Measurements from ENCODE around the gene DDN.

The DDN gene

DNA sequence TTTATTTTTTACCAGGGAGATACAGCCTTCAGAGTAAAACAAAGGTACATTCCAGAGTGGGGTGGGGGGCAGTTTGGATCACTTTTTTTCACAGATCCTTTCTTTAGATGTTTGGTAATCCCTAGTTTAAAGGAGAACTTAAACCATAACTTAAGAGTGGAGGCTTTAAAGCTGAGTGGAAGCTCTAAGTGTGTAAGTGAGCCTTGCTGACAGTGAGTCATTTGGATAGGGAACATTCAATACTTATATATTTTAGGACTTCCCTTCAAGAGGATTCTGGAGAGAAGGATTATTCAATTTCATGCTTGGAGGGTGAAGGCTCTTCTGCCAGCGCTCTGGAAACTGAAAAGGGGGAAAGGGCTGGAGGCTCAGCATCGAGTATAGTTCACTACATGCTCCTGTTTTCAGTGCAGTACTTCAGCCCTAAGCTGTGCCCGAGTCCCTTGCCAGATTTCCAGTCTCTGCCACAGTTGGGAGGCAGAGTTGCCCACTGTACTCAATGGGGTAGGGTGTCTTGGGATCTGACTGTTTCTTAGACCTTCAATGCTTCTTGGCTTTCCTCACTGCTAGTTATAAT is 11.0 kb upstream of the DDN start:
- DNase-seq: no peak

- DNase-seq: no peak
Measured at GRCh38 chr12:49008943-49009342, 9.8 kb upstream of the DDN start.

- no peak for DNase-seq
Measured at GRCh38 chr12:49000346-49000745, 1.2 kb upstream of the DDN start.

GRCh38 chr12:48998497-48999353 is 450 bp downstream of the DDN start:
- DNase-seq: no peak

- DNase-seq: no peak
Measured at GRCh38 chr12:48997719-48998496, 1.3 kb downstream of the DDN start.

DNA sequence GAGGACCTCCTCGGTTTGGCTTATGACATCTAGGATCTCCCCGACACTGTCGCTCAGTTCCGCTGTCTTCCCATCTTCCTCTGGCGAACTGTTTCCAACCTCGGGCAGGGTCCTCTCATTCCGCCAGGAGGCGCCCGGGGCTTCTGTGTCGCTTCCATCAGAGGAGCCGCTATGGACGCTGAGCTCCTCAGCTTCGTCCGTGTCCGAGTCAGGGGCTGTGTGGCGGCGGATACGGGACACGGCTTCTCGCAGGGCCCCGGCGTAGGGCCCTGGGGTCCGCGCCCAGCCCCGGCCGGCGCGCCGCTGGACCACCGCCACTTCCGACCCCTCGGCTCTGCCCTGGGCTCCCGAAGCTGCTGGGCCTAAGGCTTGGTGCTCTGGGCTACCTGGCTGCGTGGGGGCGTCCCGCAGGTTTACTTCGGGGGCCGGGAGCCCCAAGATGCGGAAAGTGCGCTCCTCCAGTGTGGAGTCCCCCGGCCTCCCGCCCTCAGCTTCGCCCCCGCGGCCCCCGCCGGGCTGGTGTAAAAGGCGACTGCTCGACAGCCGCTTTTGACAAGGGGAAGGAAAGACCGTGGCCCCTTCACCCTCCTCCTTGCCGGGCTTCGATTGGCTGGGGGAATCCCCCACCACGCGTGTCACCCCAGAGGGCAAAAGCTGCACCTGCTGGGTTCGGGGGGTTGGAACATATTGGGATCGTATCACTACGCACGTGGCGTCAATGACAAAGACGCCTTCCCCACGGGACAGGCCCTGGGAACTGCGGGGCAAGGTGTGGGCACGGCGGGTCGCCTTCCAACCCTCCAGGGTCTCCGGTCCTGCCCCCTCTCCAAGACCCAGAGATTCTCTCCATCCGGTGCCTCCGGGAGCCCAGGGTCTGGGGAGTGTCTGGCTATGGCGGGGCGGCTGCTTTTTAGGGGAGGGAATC is 2.1 kb downstream of the DDN start:
- no peak for DNase-seq

DNA sequence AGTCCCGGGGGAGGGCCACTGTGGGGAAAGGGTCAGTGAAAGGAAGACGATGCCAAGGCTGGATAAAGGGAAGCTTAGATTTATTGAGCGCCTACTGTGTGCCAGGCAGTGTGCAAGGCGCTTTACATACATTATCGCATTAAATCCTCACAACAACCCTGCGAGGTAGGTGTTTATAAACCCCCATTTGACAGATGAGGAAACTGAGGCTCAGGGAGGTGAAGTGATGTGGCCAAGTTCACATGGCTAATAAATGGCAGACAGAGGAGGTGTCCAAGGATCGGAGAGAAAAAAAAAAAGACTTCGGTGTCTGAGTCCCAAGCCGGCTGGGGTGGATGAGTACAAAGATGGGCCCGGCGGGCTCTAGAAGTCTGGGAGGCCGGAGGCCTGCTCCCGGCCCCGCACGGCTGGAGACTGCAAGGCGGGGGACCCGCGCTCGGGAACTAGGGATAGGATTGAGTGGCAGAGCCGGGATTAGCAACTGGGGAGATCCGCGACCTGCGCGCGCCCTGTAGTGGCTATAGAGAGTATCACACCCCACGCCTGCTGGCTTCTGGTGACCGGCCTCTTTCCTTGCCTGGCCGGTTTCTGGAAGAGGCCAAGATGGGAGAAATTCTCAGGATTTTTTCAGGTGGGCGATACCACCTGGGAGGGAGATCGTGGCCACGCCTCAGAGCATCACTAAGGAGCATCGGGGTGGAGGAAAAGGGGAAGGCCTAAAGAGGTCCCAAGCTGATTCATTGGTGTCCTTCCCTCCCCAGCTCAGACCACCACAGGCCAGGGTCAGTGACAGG is 3.9 kb downstream of the DDN start:
- DNase-seq: peak; percentile 68

GRCh38 chr12:48994224-48995085 is 4.7 kb downstream of the DDN start:
- DNase-seq: no peak

GRCh38 chr12:48993787-48994186 is 5.4 kb downstream of the DDN start:
- DNase-seq: no peak

- DNase-seq: no peak
Measured at GRCh38 chr12:48991247-48992050, 7.7 kb downstream of the DDN start.

GRCh38 chr12:48990552-48990951 is 8.6 kb downstream of the DDN start:
- no peak for DNase-seq

- DNase-seq: no peak
Measured at GRCh38 chr12:48988030-48988649, 11.0 kb downstream of the DDN start.

DNA sequence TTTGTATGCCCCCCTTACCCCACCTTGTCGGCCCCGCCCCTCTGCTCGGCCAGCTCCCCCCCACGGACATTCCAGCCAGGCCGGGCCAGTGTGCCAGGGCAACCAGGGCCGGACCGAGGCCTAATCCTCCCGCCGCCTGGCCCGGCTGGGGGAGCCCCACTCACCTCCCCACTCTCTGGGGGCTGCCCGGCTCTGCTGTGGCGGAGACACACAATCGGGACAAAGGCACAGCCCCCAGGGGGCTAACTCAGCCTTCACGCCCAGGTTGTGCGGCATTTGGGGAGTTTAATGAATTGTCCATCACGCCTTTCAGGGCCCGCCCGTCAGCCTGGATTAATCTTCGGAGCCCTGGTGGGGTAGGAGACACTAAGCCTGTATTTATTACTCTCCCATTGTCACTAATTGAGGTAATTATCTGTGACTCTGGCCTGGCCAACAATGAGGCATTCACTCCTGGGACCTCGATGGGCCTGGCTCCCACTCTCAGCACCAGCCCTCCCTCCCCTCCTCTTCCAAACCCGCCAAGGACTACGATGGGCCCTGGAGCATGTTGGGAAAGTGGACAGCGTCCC is 12.4 kb downstream of the DDN start:
- DNase-seq: peak; percentile 18

DNA sequence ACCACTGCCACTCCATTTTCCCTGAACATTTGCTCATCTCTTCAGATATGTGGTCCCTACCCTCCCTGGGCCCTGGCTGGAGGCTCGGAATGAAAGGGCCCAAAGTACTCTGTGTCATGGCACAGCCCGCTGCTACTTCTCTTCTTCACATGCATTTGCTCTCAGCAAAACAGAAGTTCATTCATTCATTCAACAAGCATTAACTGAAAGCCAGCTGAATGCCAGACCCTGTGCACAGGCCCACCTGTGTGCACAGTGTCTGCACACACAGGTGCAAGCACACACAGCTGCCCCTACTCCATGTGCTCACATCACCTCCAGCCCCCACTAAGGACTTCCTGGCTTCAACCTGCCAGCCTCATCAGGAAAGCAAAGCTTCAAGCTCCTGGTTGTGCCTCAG is 13.3 kb downstream of the DDN start:
- no peak for DNase-seq

DNA sequence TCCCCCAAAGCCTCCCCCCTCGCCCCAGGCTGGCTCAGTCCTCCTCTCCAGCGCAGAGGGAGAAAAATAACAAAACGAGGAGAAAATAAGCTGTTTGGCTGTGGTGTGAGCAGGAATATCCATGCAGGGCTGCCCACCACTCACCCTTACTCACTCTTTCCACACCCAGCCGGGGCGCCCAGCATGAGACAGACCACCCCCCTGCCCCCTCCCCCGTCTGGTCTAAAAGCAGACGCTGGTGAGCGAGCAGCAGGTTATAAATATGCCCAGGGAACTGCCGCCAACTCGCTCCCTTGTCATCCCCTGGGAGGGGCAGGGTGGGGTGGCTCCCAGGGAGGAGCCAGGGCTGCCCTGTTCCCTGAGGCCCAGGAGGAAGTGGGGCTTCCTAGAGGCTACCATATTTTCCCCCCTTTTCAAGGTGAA is 13.7 kb downstream of the DDN start:
- DNase-seq: no peak

GRCh38 chr12:48982397-48983080 is 16.6 kb downstream of the DDN start:
- no peak for DNase-seq

DNA sequence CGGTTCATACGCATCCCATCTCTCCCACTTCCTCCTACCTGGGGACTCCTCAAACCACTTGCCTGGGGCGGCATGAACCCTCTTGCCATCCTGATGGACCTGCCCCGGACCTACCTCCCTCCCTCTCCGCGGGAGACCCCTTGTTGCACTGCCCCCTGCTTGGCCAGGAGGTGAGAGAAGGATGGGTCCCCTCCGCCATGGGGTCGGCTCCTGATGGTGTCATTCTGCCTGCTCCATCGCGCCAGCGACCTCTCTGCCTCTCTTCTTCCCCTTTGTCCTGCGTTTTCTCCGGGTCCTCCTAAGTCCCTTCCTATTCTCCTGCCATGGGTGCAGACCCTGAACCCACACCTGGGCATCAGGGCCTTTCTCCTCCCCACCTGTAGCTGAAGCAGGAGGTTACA is 17.4 kb downstream of the DDN start:
- DNase-seq: no peak

- DNase-seq: no peak
Measured at GRCh38 chr12:48980953-48981756, 18.0 kb downstream of the DDN start.

All from NCI-H2227 treated with DMSO at 0.1 percent for 48 hours (cell line).